ENCODE data around the gene PEBP1.
A peak's percentile ranks its signal among the peaks of the same experiment; 100 is the strongest.

PEBP1 gene

DNA sequence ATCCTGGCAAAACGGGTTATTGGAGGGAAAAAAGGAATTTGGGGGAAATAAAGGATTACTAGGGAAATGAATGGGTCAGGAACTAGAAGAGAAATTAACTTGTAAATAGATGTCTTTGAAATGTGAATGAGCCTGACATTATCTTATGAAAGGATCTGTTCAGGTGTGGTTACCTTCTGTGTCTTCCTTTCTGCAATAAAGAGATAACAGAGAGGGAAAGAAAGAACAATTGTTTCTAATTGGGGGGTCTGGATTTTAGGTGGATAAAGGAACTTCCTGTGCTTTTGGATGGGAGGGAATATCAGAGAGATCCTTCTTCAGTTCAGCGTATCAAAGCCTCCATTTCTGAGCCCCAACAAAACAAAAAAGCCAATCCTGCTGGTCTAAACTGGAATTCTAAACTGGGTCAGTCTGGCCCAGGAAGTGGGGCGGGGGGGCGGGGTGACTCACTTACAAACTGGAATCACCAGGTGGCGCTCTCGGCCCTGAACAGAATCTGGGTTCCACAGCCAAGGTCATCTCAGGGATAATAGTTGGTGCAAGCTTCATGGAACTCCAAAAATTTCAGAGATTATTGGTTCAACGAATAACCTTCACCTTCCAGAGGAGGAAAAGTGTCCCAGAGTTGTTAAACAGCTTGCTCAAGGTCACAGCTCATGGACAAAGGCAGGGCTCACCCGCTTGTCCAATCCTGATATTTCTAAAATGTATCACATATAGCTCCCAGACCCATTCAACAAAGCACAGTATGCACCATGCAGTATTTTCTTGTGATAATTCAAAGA lies 15.2 kb upstream of the PEBP1 start:
- Histone ChIP-seq H3K4me3 (ENCODE audit: severe bottlenecking) (no peak overlapping the region), H3K27ac (ENCODE audit: poor library complexity, severe bottlenecking) (peak overlapping the region; percentile 40), H3K27me3 (ENCODE audit: insufficient read depth, poor library complexity, severe bottlenecking) (no peaks in the 10 kb centered on the region), H3K9me3 (ENCODE audit: severe bottlenecking) (no peaks in the 10 kb centered on the region), H3K4me1 (ENCODE audit: insufficient read depth, poor library complexity, severe bottlenecking) (peaks cover 5% of the 10 kb centered on the region), H3K36me3 (ENCODE audit: low read depth) (no peaks in the 10 kb centered on the region; the same call in 1 of the 2 replicates)
- ATAC-seq (ENCODE audit: low read depth): peak; percentile 79
- DNase-seq (ENCODE audit: low spot score): no peak
- TF ChIP-seq, protein P1, sequence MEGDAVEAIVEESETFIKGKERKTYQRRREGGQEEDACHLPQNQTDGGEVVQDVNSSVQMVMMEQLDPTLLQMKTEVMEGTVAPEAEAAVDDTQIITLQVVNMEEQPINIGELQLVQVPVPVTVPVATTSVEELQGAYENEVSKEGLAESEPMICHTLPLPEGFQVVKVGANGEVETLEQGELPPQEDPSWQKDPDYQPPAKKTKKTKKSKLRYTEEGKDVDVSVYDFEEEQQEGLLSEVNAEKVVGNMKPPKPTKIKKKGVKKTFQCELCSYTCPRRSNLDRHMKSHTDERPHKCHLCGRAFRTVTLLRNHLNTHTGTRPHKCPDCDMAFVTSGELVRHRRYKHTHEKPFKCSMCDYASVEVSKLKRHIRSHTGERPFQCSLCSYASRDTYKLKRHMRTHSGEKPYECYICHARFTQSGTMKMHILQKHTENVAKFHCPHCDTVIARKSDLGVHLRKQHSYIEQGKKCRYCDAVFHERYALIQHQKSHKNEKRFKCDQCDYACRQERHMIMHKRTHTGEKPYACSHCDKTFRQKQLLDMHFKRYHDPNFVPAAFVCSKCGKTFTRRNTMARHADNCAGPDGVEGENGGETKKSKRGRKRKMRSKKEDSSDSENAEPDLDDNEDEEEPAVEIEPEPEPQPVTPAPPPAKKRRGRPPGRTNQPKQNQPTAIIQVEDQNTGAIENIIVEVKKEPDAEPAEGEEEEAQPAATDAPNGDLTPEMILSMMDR (IDR thresholded peaks at IDR 0.05; ENCODE audit: poor library complexity, severe bottlenecking): peak; percentile 93

DNA sequence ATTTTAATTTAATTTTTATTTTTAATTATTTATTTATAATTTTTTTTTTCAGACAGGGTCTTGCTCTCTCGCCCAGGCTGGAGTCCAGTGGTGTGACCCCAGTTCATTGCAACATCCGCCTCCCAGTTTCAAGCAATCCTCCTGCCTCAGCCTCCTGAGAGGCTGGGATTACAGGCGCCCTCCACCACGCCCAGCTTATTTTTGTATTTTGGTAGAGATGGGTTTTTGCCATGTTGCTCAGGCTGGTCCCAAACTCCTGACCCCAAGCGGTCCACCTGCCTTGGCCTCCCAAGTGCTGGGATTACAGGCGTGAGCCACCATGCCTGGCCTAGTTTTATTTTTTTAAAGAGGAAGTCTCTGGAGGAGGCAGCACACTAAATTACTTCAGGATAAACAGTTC lies 13.7 kb upstream of the PEBP1 start:
- ATAC-seq (ENCODE audit: low read depth) (no peak), DNase-seq (ENCODE audit: low spot score) (no peak)
- TF ChIP-seq, protein P1 (IDR thresholded peaks at IDR 0.05; ENCODE audit: poor library complexity, severe bottlenecking): no peak
- no peaks in the 10 kb centered on the region for H3K27me3 ChIP-seq (ENCODE audit: insufficient read depth, poor library complexity, severe bottlenecking)
- no peak overlapping the region for H3K27ac ChIP-seq (ENCODE audit: poor library complexity, severe bottlenecking)
- H3K36me3 ChIP-seq (ENCODE audit: low read depth): no peaks in the 10 kb centered on the region; the same call in 1 of the 2 replicates
- no peaks in the 10 kb centered on the region for H3K9me3 ChIP-seq (ENCODE audit: severe bottlenecking)
- H3K4me3 ChIP-seq (ENCODE audit: severe bottlenecking): no peak overlapping the region
- H3K4me1 ChIP-seq (ENCODE audit: insufficient read depth, poor library complexity, severe bottlenecking): peaks cover 5% of the 10 kb centered on the region

DNA sequence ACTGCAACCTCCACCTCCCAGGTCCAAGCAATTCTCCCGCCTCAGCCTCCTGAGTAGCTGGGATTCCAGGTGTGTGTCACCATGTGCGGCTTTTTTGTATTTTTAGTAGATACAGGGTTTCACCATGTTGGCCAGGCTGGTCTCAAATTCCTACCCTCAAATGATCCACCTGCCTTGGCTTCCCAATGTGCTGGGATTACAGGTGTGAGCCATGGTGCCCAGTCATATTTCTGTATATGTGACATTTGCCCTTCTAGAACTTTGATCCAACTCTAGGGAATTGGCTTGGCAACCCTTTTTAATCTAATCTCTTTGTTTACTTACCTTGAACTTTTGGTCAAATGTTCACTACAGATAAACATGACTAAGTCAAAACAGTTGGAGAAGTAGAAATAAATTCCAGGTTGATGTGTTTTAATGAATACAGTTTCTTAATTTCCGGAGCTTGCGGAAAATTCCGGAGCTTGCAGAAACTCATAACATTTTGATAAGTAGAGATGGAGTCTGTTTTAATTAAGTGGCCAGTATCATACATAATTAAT lies 11.5 kb upstream of the PEBP1 start:
- Histone ChIP-seq H3K9me3 (ENCODE audit: severe bottlenecking) (no peaks in the 10 kb centered on the region), H3K4me1 (ENCODE audit: insufficient read depth, poor library complexity, severe bottlenecking) (peaks cover 5% of the 10 kb centered on the region), H3K36me3 (ENCODE audit: low read depth) (no peaks in the 10 kb centered on the region; the same call in 1 of the 2 replicates), H3K4me3 (ENCODE audit: severe bottlenecking) (no peak overlapping the region), H3K27ac (ENCODE audit: poor library complexity, severe bottlenecking) (no peak overlapping the region), H3K27me3 (ENCODE audit: insufficient read depth, poor library complexity, severe bottlenecking) (no peaks in the 10 kb centered on the region)
- ATAC-seq (ENCODE audit: low read depth) (no peak), DNase-seq (ENCODE audit: low spot score) (no peak)
- TF ChIP-seq, protein P1 (IDR thresholded peaks at IDR 0.05; ENCODE audit: poor library complexity, severe bottlenecking): no peak

DNA sequence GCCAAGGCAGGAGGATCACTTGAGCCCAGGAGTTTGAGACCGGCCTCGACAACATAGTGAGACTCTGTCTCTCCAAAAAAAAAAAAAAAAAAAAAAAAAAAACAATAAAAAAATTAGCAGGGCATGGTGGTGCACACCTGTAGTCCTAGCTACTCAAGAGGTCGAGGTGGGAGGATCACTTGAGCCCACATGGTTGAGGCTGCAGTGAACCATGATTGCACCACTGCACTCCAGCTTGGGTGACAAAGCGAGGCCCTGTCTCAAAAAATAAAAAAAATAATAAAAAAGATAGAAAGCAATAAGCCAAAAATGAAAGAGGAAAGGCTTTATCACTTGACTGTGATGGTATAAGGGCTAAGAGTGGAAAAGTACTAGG lies 10.2 kb upstream of the PEBP1 start:
- no peak for ATAC-seq (ENCODE audit: low read depth)
- H3K4me1 ChIP-seq (ENCODE audit: insufficient read depth, poor library complexity, severe bottlenecking): no peaks in the 10 kb centered on the region
- H3K27me3 ChIP-seq (ENCODE audit: insufficient read depth, poor library complexity, severe bottlenecking): no peaks in the 10 kb centered on the region
- no peak overlapping the region for H3K27ac ChIP-seq (ENCODE audit: poor library complexity, severe bottlenecking)
- no peaks in the 10 kb centered on the region; the same call in 1 of the 2 replicates for H3K36me3 ChIP-seq (ENCODE audit: low read depth)
- DNase-seq (ENCODE audit: low spot score): no peak
- no peak overlapping the region for H3K4me3 ChIP-seq (ENCODE audit: severe bottlenecking)
- TF ChIP-seq, protein P1 (IDR thresholded peaks at IDR 0.05; ENCODE audit: poor library complexity, severe bottlenecking): no peak
- no peaks in the 10 kb centered on the region for H3K9me3 ChIP-seq (ENCODE audit: severe bottlenecking)
